NB4 (cell line): Measurements from ENCODE around the gene TGFBR1.

Source experiments
- DNase-seq: peaks from one replicate; pipeline ENCODE4 v3.0.0; 2010; ENCODE audit warnings: low read depth
- H3K4me3 ChIP-seq: one replicate; pipeline ENCODE4 v1.5.1; 2011; ENCODE audit warnings: mild to moderate bottlenecking, low read depth, low read length, moderate library complexity
- CTCF ChIP-seq: IDR thresholded peaks from one replicate; pipeline ENCODE4 v1.5.1; 2012; ENCODE audit warnings: low read depth, low read length
- MAX ChIP-seq: IDR thresholded peaks from 2 replicates; pipeline ENCODE4 v1.6.1; 2011; ENCODE audit warnings: low read depth, low read length
- MYC ChIP-seq: IDR thresholded peaks from 2 replicates; pipeline ENCODE4 v1.6.1; 2011; ENCODE audit warnings: low read depth, low read length
- POLR2A ChIP-seq: IDR thresholded peaks from 2 replicates; pipeline ENCODE4 v1.6.1; 2011; ENCODE audit warnings: mild to moderate bottlenecking; ENCODE audit not compliant: insufficient read length; ENCODE audit errors: extremely low read depth

TGFBR1 gene

GRCh38 chr9:99140685-99141314, 35.9 kb downstream of the TGFBR1 start:
- TF ChIP-seq CTCF (peak; percentile 78), MYC (no peak)
- DNase-seq, result peak; percentile 67

GRCh38 chr9:99141849-99142248, 36.9 kb downstream of the TGFBR1 start:
- no peak overlapping the region for H3K4me3 ChIP-seq
- no peak for TF ChIP-seq POLR2A
- no peak for TF ChIP-seq MAX
- TF ChIP-seq CTCF, result no peak
- TF ChIP-seq MYC, result no peak
- no peak for DNase-seq

More at GRCh38 chr9:99140685-99141314, 35.9 kb downstream of the TGFBR1 start:
- H3K4me3 ChIP-seq, result no peak overlapping the region

- H3K4me3 ChIP-seq, result no peak overlapping the region
- DNase-seq, result no peak
- TF ChIP-seq CTCF, result no peak
- no peak for TF ChIP-seq MAX
Observed at GRCh38 chr9:99142275-99142674, 37.4 kb downstream of the TGFBR1 start.

- TF ChIP-seq MYC, result no peak
- TF ChIP-seq CTCF, result no peak
- TF ChIP-seq MAX, result no peak
- TF ChIP-seq POLR2A, result no peak
- H3K4me3 ChIP-seq, result no peak overlapping the region
- DNase-seq, result no peak
Observed at GRCh38 chr9:99143655-99144054, 38.7 kb downstream of the TGFBR1 start.

GRCh38 chr9:99144966-99145365, 40.1 kb downstream of the TGFBR1 start:
- TF ChIP-seq MAX, result no peak
- TF ChIP-seq MYC, result no peak
- no peak overlapping the region for H3K4me3 ChIP-seq
- no peak for DNase-seq

- TF ChIP-seq MYC (no peak), MAX (no peak), CTCF (no peak), POLR2A (no peak)
- DNase-seq, result no peak
- no peak overlapping the region for H3K4me3 ChIP-seq
Observed at GRCh38 chr9:99146574-99146973, 41.7 kb downstream of the TGFBR1 start.
